NCI-H69 (cell line): Measurements from ENCODE around the gene TLX3.

ENCODE experiments used
- DNase-seq: peaks from one replicate; lab custom pipeline; 2025; lab: John Stamatoyannopoulos, UW

Gene TLX3

GRCh38 chr5:171306166-171306565 is 2.9 kb upstream of the TLX3 start:
- peak; percentile 83 for DNase-seq

DNA sequence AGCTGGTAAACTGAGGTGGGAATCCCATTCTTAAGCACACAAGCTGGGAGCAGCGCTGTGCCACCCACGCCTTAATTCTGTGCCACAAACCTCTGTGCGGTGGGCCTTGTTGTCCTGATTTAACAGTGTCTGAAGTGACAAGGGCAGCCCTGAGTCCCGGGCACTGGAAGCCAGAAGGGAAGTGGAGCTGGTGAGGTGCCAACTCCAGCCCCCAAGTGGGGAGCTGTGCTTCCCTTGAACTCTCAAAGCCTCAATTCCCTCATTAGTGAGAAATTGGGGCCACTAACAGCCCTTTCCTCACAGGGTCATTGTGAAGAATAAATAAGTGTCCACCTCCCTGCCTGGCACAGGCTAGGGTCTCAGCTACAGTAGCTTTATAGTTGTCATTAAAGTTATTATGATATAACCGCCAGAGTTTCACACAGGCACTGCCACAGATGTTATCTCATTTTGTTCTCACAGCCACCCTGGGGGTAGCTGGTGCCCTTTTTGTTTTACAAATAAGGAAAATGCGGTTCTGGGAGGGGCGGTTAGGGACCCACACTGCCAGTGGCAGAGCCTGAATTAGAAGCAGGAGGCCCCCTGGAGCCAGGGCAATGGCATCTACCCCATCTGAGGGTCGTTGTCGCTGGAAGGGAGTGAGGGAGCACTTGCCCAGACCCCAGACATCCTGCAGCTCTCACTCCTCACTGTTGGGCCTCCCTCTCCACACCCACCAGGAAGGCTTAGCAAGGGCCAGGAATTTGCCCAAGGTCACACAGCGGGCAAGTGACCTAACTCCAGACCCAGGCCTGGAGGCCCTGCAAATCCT is 2.1 kb upstream of the TLX3 start:
- peak; percentile 95 for DNase-seq

DNA sequence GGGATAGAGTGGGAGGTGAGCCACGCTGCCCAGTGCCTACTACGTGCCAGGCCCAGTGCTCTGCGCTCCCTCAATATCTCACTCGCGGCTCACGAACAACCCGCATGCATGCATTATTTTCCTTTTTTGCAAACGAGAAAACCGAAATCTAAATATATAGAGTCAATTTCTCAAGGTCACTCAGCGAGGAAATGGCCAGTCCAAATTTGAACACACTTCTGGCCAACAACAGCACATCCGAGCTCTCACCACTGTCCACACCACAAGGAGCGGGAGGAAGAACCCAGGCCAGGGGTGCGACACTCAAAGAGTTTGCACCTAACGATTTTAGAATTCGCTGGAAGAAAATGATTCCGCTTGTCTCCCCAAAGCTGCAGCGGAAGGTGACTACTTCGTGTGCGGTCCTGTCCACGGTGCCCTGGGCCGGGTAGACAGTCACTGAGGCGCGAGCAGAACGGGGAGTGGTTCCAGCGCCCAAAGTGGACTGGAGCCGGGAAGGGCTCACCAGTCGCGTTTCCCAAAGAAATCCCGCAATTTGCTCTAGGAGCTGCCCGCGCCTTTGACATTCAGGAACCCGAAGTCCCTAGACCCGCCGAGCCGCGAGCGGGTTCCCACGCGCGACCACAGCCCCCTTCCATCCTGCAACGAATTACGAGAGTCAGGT is 1.1 kb upstream of the TLX3 start:
- no peak for DNase-seq

DNA sequence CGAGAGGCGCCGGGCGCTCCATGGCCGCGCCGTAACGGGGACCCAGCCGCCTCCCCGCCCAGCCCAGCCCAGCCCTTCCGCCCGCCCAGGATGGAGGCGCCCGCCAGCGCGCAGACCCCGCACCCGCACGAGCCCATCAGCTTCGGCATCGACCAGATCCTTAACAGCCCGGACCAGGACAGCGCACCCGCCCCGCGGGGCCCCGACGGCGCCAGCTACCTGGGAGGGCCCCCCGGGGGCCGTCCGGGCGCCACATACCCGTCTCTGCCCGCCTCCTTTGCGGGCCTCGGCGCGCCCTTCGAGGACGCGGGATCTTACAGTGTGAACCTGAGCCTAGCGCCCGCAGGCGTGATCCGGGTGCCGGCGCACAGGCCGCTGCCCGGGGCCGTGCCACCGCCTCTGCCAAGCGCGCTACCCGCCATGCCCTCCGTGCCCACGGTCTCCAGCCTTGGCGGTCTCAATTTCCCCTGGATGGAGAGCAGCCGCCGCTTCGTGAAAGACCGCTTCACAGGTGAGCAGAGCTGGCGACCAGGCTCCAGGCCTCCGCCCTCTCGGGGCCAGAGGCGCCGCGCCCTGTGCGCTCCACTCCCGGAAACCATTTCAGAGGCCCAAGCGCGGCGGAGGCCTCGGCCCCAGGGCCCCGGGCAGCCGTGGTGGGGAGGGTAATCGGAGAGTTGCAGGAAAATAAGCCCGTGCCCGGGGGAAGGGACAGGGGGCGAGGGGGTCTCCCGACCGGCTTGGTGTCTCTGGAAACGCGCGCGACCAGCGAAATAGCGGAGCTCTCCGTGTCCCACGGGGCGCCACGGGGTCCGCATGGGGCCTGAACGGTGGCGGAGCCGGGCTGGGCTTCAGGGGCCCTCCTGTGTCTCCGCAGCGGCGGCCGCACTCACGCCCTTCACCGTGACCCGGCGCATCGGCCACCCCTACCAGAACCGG is 496 bp downstream of the TLX3 start:
- DNase-seq = no peak

DNA sequence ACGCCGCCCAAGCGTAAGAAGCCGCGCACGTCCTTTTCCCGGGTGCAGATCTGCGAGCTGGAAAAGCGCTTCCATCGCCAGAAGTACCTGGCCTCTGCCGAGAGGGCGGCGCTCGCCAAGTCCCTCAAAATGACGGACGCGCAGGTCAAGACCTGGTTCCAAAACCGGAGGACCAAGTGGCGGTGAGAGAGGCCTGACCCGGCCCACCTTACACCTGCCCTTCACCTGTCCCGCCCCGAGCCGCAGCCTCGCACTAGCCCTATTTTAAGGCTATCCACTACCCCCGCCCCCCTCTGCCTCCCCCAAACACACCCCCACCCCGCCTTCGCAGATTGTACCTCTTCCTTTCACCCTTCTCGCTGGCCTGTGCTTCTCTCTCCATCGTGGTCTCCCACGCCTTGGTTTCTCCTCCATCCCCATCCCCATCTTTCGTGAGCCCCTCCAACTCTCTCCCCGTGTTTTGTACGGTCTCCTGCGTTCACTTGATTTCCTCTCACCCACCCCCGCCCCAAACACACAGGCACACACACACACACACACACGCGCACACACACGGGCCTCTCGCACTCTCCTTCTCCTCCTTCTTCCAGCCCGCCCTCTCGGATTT is 1.3 kb downstream of the TLX3 start:
- no peak for DNase-seq

DNA sequence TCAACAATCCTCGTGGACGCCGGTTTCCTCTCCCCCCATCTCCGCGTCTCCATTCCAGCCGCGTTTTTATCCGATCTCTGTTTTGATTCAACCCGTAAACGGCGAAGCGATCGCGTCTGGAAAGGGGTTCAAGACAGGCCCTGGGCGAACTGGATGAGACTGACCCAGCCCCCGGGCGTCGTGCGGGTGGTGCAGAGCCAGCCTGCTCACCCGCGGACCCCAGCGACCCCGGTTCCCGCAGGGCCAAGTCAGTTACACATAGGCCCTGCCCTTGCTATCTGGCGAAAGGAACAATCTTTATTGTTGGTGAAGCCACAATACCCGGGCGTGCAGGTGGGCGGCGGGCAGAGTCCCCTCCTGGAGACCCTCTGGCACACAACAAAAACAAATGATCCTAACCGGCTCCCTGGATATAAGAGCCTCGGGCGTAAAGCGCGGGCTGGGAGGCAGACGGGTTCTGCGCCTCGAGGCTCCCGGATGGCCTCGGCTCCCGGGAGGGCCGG is 1.8 kb downstream of the TLX3 start:
- DNase-seq = no peak

DNA sequence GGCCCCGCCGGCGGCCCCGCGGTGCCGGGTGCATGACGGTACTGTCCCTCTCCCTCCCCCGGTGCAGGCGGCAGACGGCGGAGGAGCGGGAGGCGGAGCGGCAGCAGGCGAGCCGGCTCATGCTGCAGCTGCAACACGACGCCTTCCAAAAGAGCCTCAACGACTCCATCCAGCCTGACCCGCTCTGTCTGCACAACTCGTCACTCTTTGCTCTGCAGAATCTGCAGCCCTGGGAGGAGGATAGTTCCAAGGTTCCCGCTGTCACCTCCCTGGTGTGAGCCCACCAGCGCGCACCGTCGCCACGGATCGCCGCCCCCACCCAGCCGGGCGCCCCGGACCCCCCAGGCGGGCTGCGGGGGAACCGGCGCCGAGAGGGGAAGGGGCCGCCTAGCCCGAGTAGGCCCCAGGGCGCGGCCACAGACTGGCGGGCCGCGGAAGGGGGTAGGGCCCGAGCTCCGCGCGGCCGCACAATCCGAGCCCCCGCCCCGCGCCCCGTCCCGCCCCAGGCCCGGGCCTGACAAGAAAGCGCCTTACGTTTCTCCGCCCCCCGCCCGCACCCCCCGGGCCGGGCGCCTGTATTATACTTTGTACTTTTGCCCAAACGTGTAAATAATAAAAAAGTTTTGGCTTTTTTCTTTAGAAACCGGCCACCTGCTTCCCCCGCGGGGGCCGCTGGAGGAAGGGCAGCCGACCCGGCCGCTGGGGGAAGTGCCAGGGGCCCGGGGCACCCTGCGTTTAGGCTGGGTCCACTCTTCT is 2.5 kb downstream of the TLX3 start:
- DNase-seq = peak; percentile 76

- DNase-seq = peak; percentile 51
Measured at GRCh38 chr5:171312129-171312974, 3.3 kb downstream of the TLX3 start.

DNA sequence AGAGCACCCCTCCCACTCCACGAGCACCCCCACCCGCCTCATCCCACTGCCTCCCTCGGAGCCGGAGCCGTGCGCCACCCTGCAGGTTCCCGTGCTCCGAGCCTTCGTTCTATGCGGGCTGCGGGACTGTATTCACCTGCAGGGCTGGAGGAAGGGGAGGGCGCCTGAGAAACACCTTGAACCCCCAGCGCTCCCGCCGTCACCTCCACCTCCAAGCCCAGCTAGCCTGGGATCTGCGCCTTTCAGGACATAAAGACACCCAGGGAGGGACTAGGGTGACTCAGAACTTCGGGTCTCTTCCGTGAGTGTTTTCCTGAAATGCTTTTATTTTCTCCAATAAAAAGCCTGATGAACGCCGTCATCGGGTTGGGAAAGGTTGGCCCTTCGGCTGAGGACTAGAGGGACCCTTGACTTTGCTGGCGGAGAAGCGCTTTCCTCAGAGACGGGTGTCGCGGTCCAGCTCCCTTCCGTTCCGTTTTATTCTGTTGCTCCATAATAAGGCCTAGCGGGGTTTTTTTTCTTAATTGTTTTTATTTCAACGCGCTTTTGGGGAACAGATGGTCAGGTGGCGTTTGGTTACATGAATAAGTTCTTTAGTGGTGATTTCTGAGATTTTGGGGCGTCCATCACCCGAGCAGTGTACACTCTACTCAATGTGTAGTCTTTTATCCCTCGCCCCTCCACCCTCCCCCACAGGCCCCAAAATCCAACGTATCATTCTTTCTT is 4.6 kb downstream of the TLX3 start:
- no peak for DNase-seq

- DNase-seq = no peak
Measured at GRCh38 chr5:171314728-171315385, 5.8 kb downstream of the TLX3 start.

- no peak for DNase-seq
Measured at GRCh38 chr5:171315386-171315891, 6.4 kb downstream of the TLX3 start.

GRCh38 chr5:171315925-171316257 is 6.8 kb downstream of the TLX3 start:
- DNase-seq = no peak

- no peak for DNase-seq
Measured at GRCh38 chr5:171316258-171317121, 7.4 kb downstream of the TLX3 start.

GRCh38 chr5:171317230-171317629 is 8.2 kb downstream of the TLX3 start:
- DNase-seq = no peak

DNA sequence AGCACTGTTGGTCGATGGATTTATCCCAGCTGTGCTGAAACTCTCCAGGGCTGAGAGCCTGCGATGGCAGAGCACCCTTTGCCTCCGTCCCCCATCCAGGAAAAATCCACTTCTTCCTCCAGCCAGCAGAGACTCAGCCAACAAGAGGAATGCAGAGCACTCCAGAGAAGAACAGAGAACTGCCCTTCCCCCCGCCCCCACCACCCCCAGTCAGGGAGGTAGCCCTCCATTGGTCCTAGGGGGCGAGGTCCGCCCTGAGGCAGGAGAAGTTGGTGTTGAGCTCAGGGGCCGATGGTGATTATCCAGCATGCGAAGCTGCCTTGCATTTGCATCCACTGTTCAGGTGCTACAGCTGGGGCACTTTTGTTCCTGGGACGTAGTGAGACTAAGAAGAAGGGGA is 9.0 kb downstream of the TLX3 start:
- DNase-seq = no peak

DNA sequence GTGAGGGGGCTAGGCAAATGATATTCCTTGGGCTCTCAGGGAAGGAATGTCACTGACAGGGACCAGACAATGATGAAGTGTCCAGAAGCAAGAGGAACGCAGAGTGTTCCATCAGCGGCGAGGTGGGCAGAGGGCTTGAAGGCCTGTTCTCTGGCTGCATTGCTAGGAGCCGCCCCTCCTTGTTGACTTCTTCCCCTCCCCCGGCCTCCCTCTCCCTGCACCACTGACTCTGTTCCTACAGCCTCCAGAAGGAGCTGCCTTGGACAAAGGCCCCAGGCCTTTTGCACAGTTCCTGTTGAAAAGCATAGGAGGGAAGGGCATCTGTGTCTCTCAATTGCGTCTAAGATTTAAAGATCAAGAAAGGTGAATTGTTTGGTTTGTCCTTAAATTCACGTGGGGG is 12.4 kb downstream of the TLX3 start:
- DNase-seq = no peak

DNA sequence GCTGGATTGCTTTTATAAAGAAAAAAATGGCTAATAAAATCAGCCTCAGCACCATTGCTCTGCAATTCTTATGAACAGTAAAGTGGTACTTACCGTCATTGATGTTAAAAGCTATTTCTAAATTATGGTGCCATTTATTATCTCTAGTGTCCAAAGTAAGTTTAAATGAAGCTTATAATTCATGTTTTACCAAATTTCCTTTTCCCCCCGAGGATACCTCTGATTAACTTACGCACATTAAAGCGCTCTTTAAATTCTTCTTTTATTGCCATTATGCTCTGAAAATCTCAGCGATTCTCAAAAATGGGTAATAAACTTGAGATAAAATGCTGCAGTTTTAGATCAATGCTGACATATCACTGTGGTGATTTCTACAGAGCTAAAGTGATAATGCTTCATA is 13.5 kb downstream of the TLX3 start:
- no peak for DNase-seq

- no peak for DNase-seq
Measured at GRCh38 chr5:171323007-171323406, 14.0 kb downstream of the TLX3 start.
